ENCODE data around the gene WBP11. TPM values are rescaled to one million over a fixed set of nuclear protein-coding genes. Genes with fewer than 3 reads are reported as not detected.

WBP11 gene
- total RNA-seq: 9.3 and 9.6 TPM in 2 replicates

GRCh38 chr12:14803011-14803829 is at the start of gene WBP11, which contains the start of gene C12orf60:
Gene WBP11, minus strand, starts transcription at chr12:14803478. Its CDS starts 2,095 bp downstream, at chr12:14801383.
Gene C12orf60, plus strand, starts transcription at chr12:14803670. Its CDS starts 19,266 bp downstream, at chr12:14822936.

GRCh38 chr12:14843425-14843887 is 40.2 kb upstream of the WBP11 start, which contains the start of gene ART4:
Gene ART4, minus strand, starts transcription at chr12:14843526. Its CDS starts 413 bp downstream, at chr12:14843113.

GRCh38 chr12:14814014-14814413 is 10.7 kb upstream of the WBP11 start, which contains the start of gene SMCO3:
Gene SMCO3, minus strand, starts transcription at chr12:14814182. Its CDS starts 7,502 bp downstream, at chr12:14806680.

Other genes with a start within 250 kb of the WBP11 start
- 0.58 and 2.8 TPM in 2 replicates for gene PLBD1, start 235.6 kb downstream of the WBP11 start, total RNA-seq
- gene GUCY2C, start 106.9 kb downstream of the WBP11 start, total RNA-seq: not detected in 2 replicates
- 0.28 and 1.5 TPM in 2 replicates for gene C12orf60, start 192 bp upstream of the WBP11 start, total RNA-seq
- gene SMCO3, start 10.7 kb upstream of the WBP11 start, total RNA-seq: 0.38 and 6.2 TPM in 2 replicates
- gene ART4, start 40.0 kb upstream of the WBP11 start, total RNA-seq: 1.3 and 7.9 TPM in 2 replicates
- 47.7 and 113 TPM in 2 replicates for gene MGP, start 82.4 kb upstream of the WBP11 start, total RNA-seq
- 0.19 TPM in 1 of 2 replicates, not detected in the other for gene ERP27, start 135.1 kb upstream of the WBP11 start, total RNA-seq
- 36.9 and 90.9 TPM in 2 replicates for gene ARHGDIB, start 158.1 kb upstream of the WBP11 start, total RNA-seq
- gene PDE6H, start 169.6 kb upstream of the WBP11 start, total RNA-seq: not detected in 2 replicates